Vagina (tissue), 2 donors: ENCODE measurements around the gene AZU1. TPM values are rescaled to one million over a fixed set of nuclear protein-coding genes. Genes with fewer than 3 reads are reported as not detected.
"Not testable (repeated sequence)": the region's sequence is repeated elsewhere in the genome, so short reads cannot be mapped to it uniquely, and the experiment has no call there.

ENCODE experiments used
- DNase-seq, 2 donors: peaks; one replicate each; pipeline ENCODE4 v3.0.0-alpha.2; 2017; ENCODE audit errors: extremely low spot score in 2 of 2
- H3K27ac ChIP-seq: fragments of 200-600 bp; sonication (generic); one replicate; pipeline ENCODE4 v1.5.1; 2019
- H3K27me3 ChIP-seq: fragments of 200-600 bp; sonication (generic); one replicate; pipeline ENCODE4 v1.5.1; 2019
- H3K36me3 ChIP-seq, 2 donors: fragments of 200-600 bp; sonication (generic); one replicate each; pipeline ENCODE4 v1.5.1; 2017 to 2019
- H3K4me1 ChIP-seq: fragments of 200-600 bp; sonication (generic); one replicate; pipeline ENCODE4 v1.5.1; 2019
- H3K4me3 ChIP-seq, 2 donors: fragments of 200-600 bp; sonication (generic); 1 replicate in 1 of 2; 2 replicates in 1 of 2; pipeline ENCODE4 v1.5.1; 2016 to 2019
- H3K9me3 ChIP-seq: fragments of 200-600 bp; sonication (generic); one replicate; pipeline ENCODE4 v1.5.1; 2019
- CTCF ChIP-seq, 3 experiments: fragments of 450-650 bp in 2 of 3; fragments of 200-600 bp in 1 of 3; sonication (generic) in 1 of 3; IDR thresholded peaks; one replicate each; pipeline ENCODE4 v1.5.1; 2017 to 2019; ENCODE audit warnings: antibody characterized with exemption in 3 of 3, mild to moderate bottlenecking in 2 of 3, moderate library complexity in 2 of 3
- POLR2A ChIP-seq, 2 donors: fragments of 450-650 bp; IDR thresholded peaks; one replicate each; pipeline ENCODE4 v1.6.1; 2017; ENCODE audit warnings: antibody characterized with exemption in 2 of 2, mild to moderate bottlenecking in 2 of 2, moderate library complexity in 2 of 2
- POLR2AphosphoS5 ChIP-seq, 2 donors: sonication (generic); formaldehyde crosslinking; IDR thresholded peaks; one replicate each; pipeline ENCODE4 v1.9.0; 2017; ENCODE audit warnings: antibody characterized with exemption in 2 of 2, mild to moderate bottlenecking in 2 of 2, low read depth in 1 of 2; ENCODE audit not compliant: insufficient read depth in 1 of 2
- intact Hi-C: fragments of 100-400 bp; cut with DNase I; formaldehyde crosslinking; loops from one replicate; pipeline ENCODE4 v1.15.1; 2023
- total RNA-seq: library from RNA; depleted of rRNA; stranded (reverse); fragments of >200 nt; gene quantifications from one replicate; pipeline ENCODE4 v1.2.3, GENCODE V29; 2016

Gene AZU1
- total RNA-seq, 1 donor from 2014 or later: not detected

- Histone ChIP-seq H3K27ac (peak overlapping the region; percentile 75), H3K9me3 (no peaks in the 10 kb centered on the region), H3K36me3 (no peaks in the 10 kb centered on the region), H3K4me1 (peaks cover 37% of the 10 kb centered on the region), H3K27me3 (peaks cover 9% of the 10 kb centered on the region), H3K4me3 (peak overlapping the region in 1 of 2 donors; percentile 34)
- intact Hi-C loops: no loop called here
- no peak for DNase-seq
- TF ChIP-seq CTCF (IDR thresholded peaks at IDR 0.05): no peak
- peak; percentile 65 to 92 for TF ChIP-seq POLR2AphosphoS5 (IDR thresholded peaks at IDR 0.05; ENCODE audit: insufficient read depth in 1 of 2, low read depth in 1 of 2)
Observed at GRCh38 chr19:850221-850978, 22.8 kb downstream of the AZU1 start.

GRCh38 chr19:850979-851335 is 23.3 kb downstream of the AZU1 start:
- no peaks in the 10 kb centered on the region for H3K36me3 ChIP-seq
- peak overlapping the region; percentile 75 for H3K27ac ChIP-seq
- TF ChIP-seq POLR2A (IDR thresholded peaks at IDR 0.05): no peak
- no peak for TF ChIP-seq CTCF (IDR thresholded peaks at IDR 0.05)
- TF ChIP-seq POLR2AphosphoS5 (IDR thresholded peaks at IDR 0.05; ENCODE audit: insufficient read depth in 1 of 2, low read depth in 1 of 2): peak in 1 of 2 donors; percentile 41
- H3K27me3 ChIP-seq: peaks cover 9% of the 10 kb centered on the region
- intact Hi-C loops: no loop called here
- peaks cover 37% of the 10 kb centered on the region for H3K4me1 ChIP-seq
- DNase-seq: no peak
- H3K4me3 ChIP-seq: peak overlapping the region in 1 of 2 donors; percentile 34
- no peaks in the 10 kb centered on the region for H3K9me3 ChIP-seq

DNA sequence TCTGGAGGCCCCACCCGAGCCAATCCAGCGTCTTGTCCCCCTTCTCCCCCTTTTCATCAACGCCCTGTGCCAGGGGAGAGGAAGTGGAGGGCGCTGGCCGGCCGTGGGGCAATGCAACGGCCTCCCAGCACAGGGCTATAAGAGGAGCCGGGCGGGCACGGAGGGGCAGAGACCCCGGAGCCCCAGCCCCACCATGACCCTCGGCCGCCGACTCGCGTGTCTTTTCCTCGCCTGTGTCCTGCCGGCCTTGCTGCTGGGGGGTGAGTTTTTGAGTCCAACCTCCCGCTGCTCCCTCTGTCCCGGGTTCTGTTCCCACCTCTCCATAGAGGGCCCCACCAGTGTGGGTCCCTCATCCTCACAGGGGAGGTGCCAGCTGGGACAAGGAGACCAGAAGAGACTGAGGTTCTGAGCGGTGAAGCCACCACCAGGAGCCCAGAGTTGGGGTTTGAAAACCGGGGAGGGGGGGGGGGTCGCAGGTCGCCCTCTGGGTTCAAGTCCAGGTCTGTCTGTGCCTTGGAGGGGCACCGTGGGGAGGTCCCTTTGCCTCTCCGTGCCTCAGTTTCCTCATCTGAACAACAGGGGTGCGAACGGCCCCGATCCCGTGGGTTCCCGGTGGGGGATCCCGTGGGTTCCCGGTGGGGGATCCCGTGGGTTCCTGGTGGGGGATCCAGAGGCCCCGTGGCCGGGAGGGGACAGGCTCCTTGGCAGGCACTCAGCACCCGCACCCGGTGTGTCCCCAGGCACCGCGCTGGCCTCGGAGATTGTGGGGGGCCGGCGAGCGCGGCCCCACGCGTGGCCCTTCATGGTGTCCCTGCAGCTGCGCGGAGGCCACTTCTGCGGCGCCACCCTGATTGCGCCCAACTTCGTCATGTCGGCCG is 24.7 kb downstream of the AZU1 start, which contains the start of gene ELANE:
ELANE (plus strand) TSS at position 168 of the 878 bp plus-strand sequence; CDS start at position 194, 26 bp downstream.
- TF ChIP-seq POLR2A (IDR thresholded peaks at IDR 0.05) (no peak), POLR2AphosphoS5 (IDR thresholded peaks at IDR 0.05; ENCODE audit: insufficient read depth in 1 of 2, low read depth in 1 of 2) (no peak), CTCF (IDR thresholded peaks at IDR 0.05) (no peak)
- H3K36me3 ChIP-seq: no peaks in the 10 kb centered on the region
- DNase-seq: no peak
- no peaks in the 10 kb centered on the region for H3K9me3 ChIP-seq
- intact Hi-C loops: no loop called here
- H3K4me3 ChIP-seq: peak within 1 kb of the TSS in 1 of 2 donors; percentile 3
- H3K4me1 ChIP-seq: peaks cover 37% of the 10 kb centered on the region
- H3K27me3 ChIP-seq: peaks cover 9% of the 10 kb centered on the region
- H3K27ac ChIP-seq: peak within 1 kb of the TSS; percentile 75

- peaks cover 30% of the 10 kb centered on the region for H3K4me1 ChIP-seq
- peak overlapping the region in 1 of 2 donors; percentile 3 for H3K4me3 ChIP-seq
- H3K9me3 ChIP-seq: no peaks in the 10 kb centered on the region
- peaks cover 9% of the 10 kb centered on the region for H3K27me3 ChIP-seq
- H3K27ac ChIP-seq: no peak overlapping the region
- TF ChIP-seq CTCF (IDR thresholded peaks at IDR 0.05) (no peak), POLR2AphosphoS5 (IDR thresholded peaks at IDR 0.05; ENCODE audit: insufficient read depth in 1 of 2, low read depth in 1 of 2) (no peak), POLR2A (IDR thresholded peaks at IDR 0.05) (no peak)
- intact Hi-C loops: no loop called here
- no peaks in the 10 kb centered on the region for H3K36me3 ChIP-seq
- no peak for DNase-seq
Observed at GRCh38 chr19:853014-853585, 25.5 kb downstream of the AZU1 start.

- H3K4me3 ChIP-seq: peak overlapping the region in 1 of 2 donors; percentile 3
- H3K27ac ChIP-seq, intact Hi-C loops, DNase-seq, H3K9me3 ChIP-seq, H3K27me3 ChIP-seq, H3K36me3 ChIP-seq: not testable (repeated sequence)
- H3K4me1 ChIP-seq: peaks cover 28% of the 10 kb centered on the region
Observed at GRCh38 chr19:853614-854220, 26.1 kb downstream of the AZU1 start.
